HG03571 (cell line): Measurements from ENCODE around the gene SMPD1.

Experiments
- ATAC-seq: cut with Tn5 transposase; IDR thresholded peaks from one replicate; pipeline ENCODE4 v1.9.1; 2021; ENCODE audit not compliant: unreplicated experiment

Gene SMPD1

DNA sequence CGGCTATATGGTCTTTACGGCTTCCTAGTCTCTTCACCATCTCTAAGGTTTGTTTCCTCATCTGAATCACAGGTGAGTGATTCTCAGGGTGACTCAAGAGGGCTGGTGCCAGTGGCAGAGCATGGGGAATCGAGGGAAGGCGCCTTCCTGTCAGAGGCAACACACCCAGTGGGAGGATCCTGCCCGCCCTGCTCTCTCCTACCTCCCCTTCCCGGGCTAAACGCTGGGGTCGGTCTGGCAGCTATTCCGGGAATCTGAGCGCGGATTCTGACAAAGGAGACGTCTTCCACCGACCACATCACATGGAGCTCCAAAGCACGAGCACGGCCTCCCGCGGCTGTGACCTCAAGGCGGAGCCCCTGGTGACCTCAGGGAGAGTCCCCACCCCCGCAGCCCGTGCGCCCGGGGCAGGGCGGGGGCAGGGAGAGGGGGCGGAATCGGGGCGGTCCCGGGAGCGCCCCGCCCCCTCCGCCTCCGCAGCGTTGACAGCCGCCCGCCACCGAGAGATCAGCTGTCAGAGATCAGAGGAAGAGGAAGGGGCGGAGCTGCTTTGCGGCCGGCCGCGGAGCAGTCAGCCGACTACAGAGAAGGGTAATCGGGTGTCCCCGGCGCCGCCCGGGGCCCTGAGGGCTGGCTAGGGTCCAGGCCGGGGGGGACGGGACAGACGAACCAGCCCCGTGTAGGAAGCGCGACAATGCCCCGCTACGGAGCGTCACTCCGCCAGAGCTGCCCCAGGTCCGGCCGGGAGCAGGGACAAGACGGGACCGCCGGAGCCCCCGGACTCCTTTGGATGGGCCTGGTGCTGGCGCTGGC lies at the start of gene SMPD1:
TSS of gene SMPD1 (plus strand) at position 570 of the 813 bp plus-strand sequence. CDS start at position 695, 125 bp downstream.
- ATAC-seq: peak; percentile 97

DNA sequence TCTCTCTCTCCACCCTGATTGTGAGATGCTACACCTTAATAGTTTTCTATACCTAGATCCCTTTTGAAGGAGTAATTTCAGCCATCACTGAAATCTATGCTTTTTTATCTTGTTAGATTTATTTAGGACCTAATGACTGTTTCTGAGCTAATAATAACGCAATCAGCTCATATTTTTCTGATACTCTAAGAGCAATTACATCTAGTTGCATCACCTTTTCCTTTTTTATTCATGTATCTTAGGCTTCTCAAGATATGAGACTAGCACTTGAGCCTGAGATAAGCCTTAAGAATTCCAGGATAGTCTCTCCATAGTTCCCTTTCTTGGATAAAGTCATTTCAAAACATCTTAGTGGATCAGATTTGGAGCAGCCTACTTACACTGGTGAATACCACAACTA lies 44.9 kb upstream of the SMPD1 start:
- no peak for ATAC-seq

DNA sequence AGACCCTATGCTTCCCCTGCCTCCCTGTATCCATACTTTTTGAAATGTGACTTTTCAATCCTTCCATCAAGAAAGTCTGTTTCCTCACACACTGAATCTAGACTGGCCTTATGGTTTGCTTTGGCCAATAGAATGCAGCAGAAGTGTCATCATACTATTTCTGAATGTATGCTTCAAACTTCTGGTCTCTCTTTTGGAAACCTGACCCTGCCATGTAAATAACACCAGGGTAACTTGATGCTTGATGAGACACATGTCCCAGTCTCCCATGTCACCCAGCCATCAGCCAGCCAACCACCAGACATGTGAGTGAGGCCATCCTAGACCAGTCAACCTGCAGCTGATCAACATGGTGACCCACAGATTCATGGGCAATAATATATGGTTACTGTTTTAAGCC lies 40.2 kb upstream of the SMPD1 start:
- no peak for ATAC-seq

DNA sequence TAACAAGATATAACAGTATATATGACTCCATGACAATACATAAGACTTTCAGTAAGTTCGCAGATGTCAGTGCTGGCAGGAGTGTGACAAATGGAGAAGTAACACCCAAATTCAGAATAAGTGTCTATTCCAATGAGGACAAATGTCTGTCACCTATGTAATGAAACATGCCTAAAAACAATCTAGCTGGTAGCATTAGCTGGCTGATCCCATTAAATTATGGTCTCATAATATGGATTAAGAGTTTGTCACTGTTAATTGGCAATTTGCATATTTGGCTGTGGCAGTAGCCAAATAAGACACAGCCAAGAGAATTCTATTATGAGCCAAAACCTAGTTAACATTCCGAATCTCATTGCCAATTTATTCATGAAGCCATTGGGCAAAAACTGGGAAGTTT lies 39.8 kb upstream of the SMPD1 start:
- ATAC-seq: no peak

DNA sequence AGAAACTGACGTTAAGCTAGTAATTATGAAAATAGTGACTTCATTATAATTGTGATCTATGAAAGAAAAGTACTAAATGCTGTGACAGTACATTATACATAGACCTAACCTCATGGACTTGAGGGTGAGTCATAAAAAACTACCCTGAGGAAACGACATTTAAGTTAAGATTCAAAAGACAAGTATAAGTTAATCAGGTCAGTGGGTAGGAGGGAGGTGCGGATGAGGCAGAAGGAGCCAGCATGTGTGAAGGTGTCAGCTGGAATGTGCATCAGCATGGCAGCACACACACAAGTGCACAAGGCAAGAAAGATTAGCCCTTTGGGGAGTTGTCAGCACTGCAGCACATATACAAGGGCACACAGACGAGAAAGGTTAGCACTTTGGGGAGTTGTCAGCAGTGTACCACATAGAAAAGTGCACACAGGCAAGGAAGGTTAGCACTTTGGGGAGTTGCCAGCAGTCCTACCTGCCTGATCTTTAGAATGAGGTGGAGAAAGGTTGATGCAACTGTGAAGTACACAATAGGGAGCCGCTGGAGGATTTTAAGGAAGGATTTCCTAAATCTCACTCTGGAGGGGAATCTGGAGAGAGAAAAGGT lies 38.4 kb upstream of the SMPD1 start:
- ATAC-seq: no peak

DNA sequence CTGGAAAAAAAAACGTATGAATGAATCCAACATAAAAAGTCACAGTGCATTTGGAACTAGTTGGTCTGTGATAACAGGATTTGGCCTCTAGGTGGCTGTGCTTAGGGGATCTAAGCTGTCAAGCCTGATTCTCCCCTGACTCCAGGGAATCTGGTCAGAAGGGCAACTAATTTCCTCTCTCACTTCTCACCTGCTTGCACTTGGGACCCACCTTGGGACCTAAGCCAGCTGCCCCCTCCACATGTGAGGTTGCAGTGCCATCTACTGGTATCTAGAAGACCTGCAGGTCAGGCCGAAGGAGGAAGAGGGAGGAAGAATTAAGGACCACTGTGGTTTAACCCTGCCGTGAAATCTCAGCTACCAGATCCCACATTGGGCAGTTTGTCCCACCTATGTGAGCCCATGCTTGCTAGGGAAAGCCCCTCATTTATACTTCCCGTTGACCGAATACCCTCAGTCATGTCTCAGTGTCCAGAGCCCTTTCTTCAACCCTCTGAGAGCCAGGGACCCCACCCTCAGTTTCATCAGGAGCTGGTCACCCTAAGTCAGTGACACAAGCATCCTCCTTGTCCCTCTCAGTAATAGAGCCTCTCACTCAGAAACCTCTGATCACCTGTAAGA lies 36.8 kb upstream of the SMPD1 start:
- peak; percentile 78 for ATAC-seq

DNA sequence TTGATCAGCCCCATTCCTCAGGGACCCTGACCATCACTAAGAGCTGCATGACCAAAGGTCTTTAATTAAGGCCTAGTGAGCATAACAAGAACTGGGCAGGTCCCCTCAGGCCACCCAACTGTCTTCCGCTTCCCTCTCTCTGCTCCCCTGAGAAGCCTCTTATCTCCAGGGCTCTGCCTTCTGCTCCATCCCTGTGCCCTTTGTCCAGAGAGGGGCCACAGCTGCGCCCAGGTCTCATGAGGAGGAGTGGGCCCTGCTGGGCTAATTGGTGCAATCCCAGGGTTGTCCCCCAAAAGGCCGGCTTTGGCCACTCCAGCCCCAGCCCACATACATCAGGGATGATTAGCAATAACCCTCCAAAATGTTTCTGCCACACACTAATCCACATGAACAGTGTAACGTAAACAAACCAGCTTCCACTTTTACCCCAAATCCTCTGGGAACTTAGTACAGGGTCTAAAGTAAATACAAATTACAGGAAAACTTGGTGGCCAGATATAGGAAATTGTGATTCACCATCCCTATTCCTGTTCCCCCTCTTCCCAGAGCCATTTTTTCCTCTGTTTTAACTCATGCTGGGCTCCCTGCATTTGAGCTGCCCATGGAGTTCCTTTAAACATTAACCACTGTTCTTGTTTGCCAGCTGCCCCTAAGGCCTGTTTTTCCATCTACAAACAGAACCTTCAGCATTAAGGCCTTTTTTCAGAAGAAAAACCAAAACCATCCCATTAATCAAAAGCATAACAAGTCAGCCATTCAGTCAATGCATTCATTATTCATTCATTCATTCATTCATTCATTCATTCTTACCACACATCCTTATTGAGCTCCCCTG lies 35.4 kb upstream of the SMPD1 start:
- no peak for ATAC-seq

DNA sequence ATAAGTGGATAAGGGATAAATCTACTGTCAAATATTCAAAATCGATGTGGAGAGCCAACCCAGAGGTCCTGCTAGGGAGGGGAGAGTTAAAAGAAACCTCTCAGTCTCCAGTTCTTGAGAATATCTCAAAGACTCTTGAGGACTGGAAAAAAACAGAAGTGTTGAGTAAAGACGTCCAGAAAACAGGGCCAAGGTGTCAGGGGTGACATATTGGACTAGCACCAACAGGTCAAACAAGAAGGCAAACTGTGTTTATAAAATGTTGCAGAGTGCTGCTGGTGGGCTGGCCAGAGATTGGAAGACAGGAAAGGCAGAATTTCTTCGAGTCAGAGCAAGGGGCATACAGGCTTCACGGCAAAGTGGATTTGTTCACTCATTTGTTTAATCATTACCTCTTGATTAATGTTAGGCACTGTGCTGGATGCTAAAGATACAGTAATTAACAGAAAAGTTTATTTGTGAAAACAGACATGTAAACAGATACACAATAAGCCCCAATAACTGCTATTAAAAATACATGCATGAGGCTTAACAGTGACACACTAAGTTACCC lies 33.7 kb upstream of the SMPD1 start:
- ATAC-seq: no peak

DNA sequence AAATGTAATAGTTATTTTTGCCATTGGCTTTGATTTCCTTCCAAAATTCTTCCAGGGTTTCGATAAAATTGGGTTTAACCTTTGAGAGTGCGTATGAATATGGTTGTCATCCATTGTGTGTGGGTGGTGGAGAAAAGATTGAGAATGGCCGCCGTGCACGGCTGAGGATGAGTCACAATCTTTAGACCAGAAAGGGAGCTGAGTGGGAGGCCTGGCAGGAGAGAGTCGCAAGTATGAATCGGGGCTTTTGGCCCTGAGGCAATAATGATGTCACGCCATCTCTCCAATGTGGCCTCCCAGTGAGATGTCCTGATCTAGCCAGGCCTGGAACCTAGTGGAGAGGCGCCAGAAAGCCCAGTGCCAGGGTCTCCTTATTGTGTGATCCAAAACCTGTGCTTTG lies 33.1 kb upstream of the SMPD1 start:
- ATAC-seq: no peak

DNA sequence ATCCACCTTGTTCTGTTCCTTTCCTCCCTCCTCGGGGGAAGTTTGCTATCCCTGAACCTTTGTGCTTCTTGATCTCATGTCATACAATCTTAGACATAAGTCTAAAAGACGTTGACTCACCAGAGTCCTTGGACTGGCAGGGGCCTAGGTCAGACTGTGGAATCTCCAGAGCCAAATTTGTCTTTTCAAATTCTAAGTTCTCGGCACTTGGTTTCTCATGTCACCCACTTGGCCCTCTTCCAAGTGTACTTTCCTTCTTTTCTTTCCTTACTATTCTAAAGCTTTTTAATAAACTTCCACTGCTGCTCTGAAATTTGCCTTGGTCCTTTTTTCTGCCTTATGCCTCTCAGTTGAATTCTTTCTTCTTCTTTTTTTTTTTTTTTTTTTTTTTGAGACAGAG lies 30.1 kb upstream of the SMPD1 start:
- no peak for ATAC-seq

DNA sequence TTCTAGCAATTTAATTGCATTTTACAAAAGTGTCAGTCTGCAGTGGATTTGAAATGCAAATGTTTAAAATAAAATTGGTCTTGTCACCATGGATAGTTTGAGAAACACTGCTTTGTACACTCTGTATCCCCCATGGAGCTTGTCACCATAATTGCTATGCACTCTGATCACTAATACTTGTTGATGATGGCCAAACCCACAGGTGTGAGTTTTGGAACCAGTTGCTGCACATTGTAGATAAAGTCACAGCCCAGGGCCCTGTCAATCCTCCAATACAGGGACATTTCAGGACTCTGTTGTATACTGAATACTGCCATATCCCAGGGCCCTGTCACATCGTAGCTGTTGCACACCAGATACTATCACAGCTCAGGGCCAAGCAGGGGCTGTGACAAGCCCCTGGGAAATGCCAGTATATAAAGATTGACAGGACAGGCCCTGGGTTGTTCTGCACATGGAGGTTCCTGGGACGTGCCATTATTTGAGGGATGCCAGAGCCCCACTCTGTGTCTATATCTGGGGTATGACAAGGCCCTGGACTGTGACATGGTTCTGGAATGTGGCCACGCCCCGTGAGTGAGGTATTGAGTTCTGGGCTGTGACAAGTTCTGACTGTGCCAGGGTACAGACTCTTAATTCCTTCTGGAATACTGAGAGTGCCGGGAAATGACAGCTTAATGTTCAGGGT lies 27.9 kb upstream of the SMPD1 start:
- no peak for ATAC-seq

DNA sequence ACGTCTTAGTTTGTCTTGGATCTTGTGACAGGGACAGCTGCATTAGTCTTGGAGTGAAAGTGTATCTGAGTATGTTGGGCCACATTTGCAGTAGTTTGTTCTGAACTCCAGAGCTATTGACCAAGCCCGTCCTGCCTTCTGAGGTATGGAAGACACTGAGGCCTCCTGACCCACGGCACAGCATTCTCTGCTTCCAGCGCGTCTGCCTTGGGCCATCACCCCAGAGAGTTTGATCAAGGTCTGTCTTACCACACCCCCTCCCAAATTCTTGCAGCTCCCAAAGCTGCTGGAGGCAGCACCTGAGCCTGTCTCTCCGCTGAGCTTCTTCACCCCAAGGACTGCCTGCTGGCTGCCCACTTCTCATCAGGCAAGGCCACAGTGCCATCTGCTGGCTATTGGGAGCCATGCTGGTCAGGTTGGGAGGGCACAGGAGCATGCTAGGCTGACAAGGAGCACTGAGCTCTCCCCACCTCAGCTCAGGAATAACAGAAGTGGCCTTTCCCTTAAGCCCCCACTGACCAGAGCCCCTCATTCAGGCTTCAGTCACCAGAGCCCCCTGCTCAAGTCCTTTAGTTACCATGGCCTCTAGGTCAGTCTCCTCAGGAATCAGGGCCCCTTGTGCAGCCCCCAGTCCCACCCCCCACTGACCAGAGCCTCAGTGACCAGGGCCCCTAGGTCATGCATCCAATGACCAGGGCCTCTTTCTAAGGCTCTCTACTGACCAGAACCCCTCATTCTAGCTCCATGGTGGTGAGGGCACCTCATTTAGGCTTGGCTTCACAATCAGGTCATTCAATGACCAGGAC lies 27.2 kb upstream of the SMPD1 start:
- ATAC-seq: peak; percentile 86

DNA sequence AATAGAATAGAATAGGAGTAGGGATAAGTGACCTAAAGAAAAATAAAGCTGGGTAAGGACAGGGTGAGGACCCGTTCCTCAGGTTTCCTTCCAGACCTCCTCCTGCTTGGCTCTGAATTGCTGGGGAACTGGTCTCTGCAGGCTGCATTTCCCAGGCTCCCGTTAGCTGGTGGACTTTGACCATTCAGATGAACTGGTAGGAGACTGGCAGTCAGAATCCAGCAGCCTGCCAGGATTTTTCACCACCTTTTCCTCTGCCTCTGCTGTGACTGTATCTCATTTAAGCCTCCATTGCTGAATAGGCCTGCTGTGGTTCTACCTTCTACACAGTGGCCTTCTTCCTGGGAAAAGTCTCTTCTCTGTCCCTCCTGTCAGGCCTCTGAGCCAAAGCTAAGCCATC lies 24.6 kb upstream of the SMPD1 start:
- ATAC-seq: no peak

DNA sequence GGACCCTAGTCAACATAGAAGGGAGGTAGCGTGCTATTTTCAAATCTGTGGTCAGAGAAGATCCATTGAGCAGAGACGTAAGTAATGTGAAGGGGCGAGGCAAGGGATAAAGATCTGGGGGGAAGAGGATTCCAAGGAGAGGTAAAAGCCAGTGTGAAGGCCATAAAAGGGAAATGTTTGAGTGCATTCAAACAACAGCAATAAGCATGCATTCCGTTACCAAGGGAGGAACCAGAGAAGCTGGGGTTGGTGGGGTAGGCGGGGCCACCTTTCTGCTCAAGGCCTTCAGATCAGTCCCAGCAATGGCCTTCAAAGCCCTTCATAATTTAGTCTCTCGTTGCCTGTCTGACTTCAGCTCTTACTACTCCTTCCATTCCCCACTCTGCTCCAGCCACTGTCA lies 18.4 kb upstream of the SMPD1 start:
- ATAC-seq: no peak

DNA sequence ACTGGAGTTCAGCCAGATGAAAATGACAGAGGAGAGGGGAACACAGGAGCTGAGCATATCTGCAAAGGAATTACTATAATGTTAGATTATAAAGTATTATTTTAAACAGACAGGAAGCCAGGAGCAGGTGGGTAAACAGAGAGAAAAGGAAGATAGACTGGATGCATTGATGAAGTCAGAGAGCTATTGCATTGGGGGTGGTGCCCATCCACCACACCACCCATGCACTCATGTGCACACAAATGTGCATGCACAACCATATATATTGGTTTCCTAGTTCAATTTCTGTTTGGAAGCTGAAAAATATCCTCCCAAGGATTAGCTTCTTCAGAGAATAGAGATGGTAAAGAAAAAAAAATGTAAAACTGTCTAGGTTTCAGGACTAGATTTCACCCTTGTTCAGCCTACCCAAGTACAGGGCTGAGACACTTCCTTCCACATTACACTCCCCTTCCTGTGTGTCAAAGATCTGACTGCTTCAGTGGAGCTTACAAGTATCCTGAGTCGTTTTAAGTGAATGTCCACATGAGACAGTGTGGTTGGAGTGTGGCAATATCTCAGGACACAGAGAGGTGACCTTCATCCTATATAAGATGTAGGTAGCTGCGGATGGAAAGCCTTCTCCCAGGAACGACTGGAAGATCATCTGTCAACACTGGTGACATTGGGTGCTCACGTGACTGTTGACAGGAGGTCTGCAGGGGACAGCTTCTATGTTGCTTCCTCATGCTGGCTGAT lies 12.2 kb upstream of the SMPD1 start:
- no peak for ATAC-seq

DNA sequence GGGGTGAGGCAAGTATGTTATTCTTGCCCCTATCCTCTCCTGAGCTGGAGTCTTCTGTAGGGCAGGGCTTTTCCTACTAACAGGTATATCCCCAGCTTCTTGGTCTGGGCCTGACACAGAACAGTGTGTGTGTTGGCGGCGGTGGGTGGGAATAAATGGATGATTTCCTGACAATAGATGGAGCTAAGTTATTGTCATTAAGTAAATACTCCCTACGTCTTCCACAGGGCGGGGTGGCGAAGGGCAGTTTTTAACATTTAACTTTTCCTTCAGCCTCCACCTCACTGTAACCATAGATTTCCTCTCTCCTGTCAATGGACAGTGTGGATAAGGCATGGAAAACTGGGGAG lies 11.7 kb upstream of the SMPD1 start:
- no peak for ATAC-seq

DNA sequence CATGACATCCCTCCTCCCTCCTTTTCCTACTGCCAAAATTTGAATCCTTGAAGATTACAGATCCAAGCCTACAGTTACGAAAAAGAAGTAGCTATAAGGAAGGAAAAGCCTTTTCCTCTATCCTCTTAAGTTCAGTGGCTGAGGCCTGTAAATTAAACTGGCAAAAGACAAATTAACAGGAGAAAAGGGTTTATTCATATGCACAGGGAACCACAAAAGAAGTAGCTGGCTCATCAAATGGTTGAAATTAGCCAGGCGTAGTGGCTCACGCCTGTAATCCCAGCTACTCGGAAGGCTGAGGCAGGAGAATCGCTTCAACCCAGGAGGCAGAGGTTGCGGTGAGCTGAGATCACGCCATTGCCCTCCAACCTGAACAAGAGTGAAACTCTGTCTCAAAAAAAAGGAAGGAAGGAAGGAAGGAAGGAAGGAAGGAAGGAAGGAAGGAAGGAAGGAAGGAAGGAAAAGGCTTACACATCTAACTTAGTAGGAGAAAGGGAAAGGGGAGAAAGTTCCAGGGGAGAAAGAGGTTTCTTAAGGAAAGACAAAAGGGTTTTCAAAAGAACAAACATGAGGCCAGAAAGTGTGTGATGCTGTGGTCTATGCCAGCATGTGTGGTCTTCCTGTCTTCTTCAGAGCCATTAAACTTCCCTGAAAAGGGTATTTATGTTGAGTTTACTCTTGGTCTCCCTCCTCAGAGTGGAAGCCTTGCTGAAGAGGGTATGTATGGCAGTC lies 5.1 kb upstream of the SMPD1 start:
- no peak for ATAC-seq

DNA sequence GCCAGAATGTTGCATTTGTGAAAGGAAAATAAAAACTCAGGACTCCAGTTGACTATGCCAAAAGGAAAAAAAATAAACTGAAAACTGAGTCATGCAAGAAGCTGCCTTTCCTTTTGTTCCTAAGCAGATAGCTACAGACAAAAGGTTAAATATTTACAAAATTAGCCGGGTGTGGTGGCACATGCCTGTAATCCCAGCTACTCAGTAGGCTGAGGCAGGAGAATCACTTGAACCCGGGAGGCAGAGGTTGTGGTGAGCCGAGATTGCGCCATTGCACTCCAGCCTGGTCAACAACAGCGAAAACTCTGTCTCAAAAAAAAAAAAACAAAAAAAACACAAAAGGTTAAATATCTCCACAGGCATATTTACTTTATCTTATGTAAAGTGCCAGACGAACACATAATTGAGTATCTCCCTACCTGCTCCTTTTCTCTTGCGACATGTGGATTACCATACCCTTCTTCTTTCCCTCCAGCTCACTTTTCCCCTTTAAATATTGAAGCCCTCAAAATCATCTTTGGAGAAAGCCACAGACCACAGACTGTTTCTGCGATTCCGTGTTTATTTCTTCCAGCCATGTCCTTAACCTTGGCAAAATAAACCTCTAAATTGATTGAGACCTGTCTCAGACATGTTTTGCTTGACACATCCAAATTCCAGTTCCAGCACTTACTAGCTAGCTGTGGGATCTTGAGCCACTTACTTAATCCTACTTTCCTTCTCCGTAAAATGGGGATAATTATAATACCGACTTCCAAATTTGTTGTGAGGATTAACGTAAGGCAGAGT lies 2.3 kb upstream of the SMPD1 start:
- ATAC-seq: no peak
